CD4-positive, alpha-beta T cell (primary cell): Measurements from ENCODE around the gene MKI67. TPM values are rescaled to one million over a fixed set of nuclear protein-coding genes. Genes with fewer than 3 reads are reported as not detected.

ENCODE experiments used
- ATAC-seq: fragments of 200-7000 bp; cut with Tn5 transposase; one replicate; pipeline ENCODE4 v1.10.0; 2022; ENCODE audit warnings: mild to moderate bottlenecking; ENCODE audit not compliant: poor library complexity
- CTCF ChIA-PET: fragments of 350-600 bp; sonication (Branson Sonifier 250); formaldehyde crosslinking; loops from one replicate; lab custom pipeline; 2021; ENCODE audit warnings: antibody characterized with exemption, inconsistent platforms; lab: Charles Lee
- POLR2A ChIA-PET: fragments of 350-600 bp; sonication (Branson Sonifier 250); formaldehyde crosslinking; loops from one replicate; lab custom pipeline; 2021; ENCODE audit warnings: antibody characterized with exemption, inconsistent platforms; lab: Charles Lee
- DNase-seq, 14 experiments: peaks; one replicate each; pipeline ENCODE4 v3.0.0-alpha.2; 2013 to 2020; ENCODE audit warnings: mixed read lengths in 2 of 14
- H3K27ac ChIP-seq, 2 donors: one replicate each; pipeline versions ENCODE4 v1.5.1 to v1.7.0; 2013; ENCODE audit warnings: low read length in 2 of 2, low read depth in 1 of 2, mild to moderate bottlenecking in 1 of 2
- H3K27me3 ChIP-seq, 2 experiments: 1 replicate in 1 of 2; 2 replicates in 1 of 2; pipeline versions ENCODE4 v1.6.1 to v1.7.0; 2013; ENCODE audit warnings: low read length in 2 of 2, control low read depth in 1 of 2, mild to moderate bottlenecking in 1 of 2, moderate library complexity in 1 of 2; ENCODE audit not compliant: insufficient read depth in 2 of 2, control insufficient read depth in 1 of 2
- H3K36me3 ChIP-seq: one replicate; pipeline ENCODE4 v1.6.1; 2013; ENCODE audit warnings: low read length, control low read depth; ENCODE audit not compliant: insufficient read depth
- H3K4me1 ChIP-seq: one replicate; pipeline ENCODE4 v1.6.1; 2013; ENCODE audit warnings: low read length, control low read depth; ENCODE audit not compliant: insufficient read depth
- H3K4me3 ChIP-seq: one replicate; pipeline ENCODE4 v1.5.1; 2013; ENCODE audit warnings: mild to moderate bottlenecking, low read length, moderate library complexity
- H3K9me3 ChIP-seq, 2 experiments: 1 replicate in 1 of 2; 2 replicates in 1 of 2; pipeline versions ENCODE4 v1.6.1 to v1.7.0; 2013; ENCODE audit warnings: low read length in 2 of 2, mild to moderate bottlenecking in 2 of 2, control low read depth in 1 of 2, moderate library complexity in 1 of 2; ENCODE audit not compliant: control insufficient read depth in 1 of 2, insufficient read depth in 1 of 2
- H3K27ac Mint-ChIP-seq: one replicate; pipeline ENCODE4 v1.8.0; 2020; ENCODE audit warnings: mixed read lengths
- H3K27me3 Mint-ChIP-seq: one replicate; pipeline ENCODE4 v1.8.0; 2021; ENCODE audit warnings: mixed read lengths
- H3K36me3 Mint-ChIP-seq: one replicate; pipeline ENCODE4 v1.8.0; 2021; ENCODE audit warnings: low read depth, mixed read lengths
- H3K4me1 Mint-ChIP-seq: one replicate; pipeline ENCODE4 v1.8.0; 2021; ENCODE audit warnings: low read depth, mixed read lengths
- H3K4me3 Mint-ChIP-seq: one replicate; pipeline ENCODE4 v1.8.0; 2020; ENCODE audit warnings: mild to moderate bottlenecking, mixed read lengths
- H3K9me3 Mint-ChIP-seq: one replicate; pipeline ENCODE4 v1.8.0; 2020; ENCODE audit warnings: mixed read lengths
- intact Hi-C, 2 experiments: fragments of 100-400 bp; cut with DNase I in 1 of 2; cut with micrococcal nuclease in 1 of 2; formaldehyde crosslinking; loops; one replicate each; pipeline versions ENCODE4 v1.15.1 to v1.9.0; 2023 to 2025; cut with DNase I, micrococcal nuclease
- total RNA-seq, 174 experiments: library from RNA in 2 of 174; stranded (reverse) in 2 of 174; gene quantifications; one replicate each; pipeline ENCODE4 v1.2.3 and lab custom pipeline; 2021 to 2026
- TF ChIP-seq, protein P1 (sequence below): fragments of 200-600 bp; IDR thresholded peaks from one replicate; pipeline ENCODE4 v1.8.0; 2022; ENCODE audit warnings: antibody characterized with exemption, mild to moderate bottlenecking

Gene MKI67
- total RNA-seq, 2 experiments from 2014 or later = 0.92 to 1.2 TPM

DNA sequence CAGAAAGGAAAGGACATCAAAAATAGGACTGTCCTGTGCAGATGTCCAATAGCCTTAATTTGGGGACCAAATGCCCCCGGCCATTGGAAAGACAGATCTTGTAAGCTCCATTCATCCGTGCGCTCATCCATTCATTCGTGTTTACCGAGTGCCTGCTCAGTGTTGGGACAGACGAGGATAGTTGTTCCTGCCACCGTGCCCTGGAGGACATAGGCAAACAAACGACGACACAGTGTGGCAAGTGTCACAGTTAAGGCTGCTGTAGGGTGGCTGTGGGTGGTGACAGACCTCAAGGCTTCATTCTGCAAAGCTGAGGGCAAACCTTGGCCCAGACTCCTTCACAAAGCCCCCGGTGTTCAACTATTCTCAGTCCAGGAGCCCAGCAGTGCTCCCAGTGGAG lies 27.6 kb downstream of the MKI67 start:
- DNase-seq (no peak), ATAC-seq (no peak)
- no peaks in the 10 kb centered on the region for H3K36me3 Mint-ChIP-seq
- TF ChIP-seq, protein P1, sequence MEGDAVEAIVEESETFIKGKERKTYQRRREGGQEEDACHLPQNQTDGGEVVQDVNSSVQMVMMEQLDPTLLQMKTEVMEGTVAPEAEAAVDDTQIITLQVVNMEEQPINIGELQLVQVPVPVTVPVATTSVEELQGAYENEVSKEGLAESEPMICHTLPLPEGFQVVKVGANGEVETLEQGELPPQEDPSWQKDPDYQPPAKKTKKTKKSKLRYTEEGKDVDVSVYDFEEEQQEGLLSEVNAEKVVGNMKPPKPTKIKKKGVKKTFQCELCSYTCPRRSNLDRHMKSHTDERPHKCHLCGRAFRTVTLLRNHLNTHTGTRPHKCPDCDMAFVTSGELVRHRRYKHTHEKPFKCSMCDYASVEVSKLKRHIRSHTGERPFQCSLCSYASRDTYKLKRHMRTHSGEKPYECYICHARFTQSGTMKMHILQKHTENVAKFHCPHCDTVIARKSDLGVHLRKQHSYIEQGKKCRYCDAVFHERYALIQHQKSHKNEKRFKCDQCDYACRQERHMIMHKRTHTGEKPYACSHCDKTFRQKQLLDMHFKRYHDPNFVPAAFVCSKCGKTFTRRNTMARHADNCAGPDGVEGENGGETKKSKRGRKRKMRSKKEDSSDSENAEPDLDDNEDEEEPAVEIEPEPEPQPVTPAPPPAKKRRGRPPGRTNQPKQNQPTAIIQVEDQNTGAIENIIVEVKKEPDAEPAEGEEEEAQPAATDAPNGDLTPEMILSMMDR = no peak
- intact Hi-C loops = no loop called here
- H3K9me3 ChIP-seq = no peaks in the 10 kb centered on the region
- no peaks in the 10 kb centered on the region for H3K27me3 Mint-ChIP-seq
- no peak overlapping the region for H3K4me3 Mint-ChIP-seq
- peaks cover 33% of the 10 kb centered on the region for H3K4me1 ChIP-seq
- ChIA-PET POLR2A (no interaction called here), CTCF (no interaction called here)
- H3K27me3 ChIP-seq = no peaks in the 10 kb centered on the region
- peaks cover 39% of the 10 kb centered on the region for H3K4me1 Mint-ChIP-seq
- no peaks in the 10 kb centered on the region for H3K9me3 Mint-ChIP-seq
- H3K27ac ChIP-seq = no peak overlapping the region
- no peak overlapping the region for H3K27ac Mint-ChIP-seq
- no peaks in the 10 kb centered on the region for H3K36me3 ChIP-seq
- no peak overlapping the region for H3K4me3 ChIP-seq

DNA sequence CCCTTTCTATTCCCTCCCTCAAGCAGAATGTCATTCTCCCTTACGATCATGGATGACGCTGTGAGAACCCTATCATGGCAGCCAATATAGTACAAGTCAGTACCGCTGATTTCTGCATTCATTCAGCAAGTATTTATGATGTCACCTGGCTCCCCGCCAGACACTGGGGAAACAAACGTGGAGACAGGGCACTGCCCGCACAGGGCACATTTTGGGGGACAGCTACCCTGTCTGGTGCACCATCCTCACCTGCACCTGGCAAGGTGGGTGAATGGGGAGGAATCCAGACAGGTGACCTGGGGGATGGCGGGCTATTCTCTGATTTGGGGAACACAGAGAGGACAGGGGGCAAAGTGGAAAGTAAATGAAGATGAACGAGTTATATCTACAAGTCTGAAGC lies 28.4 kb downstream of the MKI67 start:
- Mint-ChIP-seq H3K36me3 (no peaks in the 10 kb centered on the region), H3K27me3 (no peaks in the 10 kb centered on the region), H3K27ac (no peak overlapping the region), H3K9me3 (no peaks in the 10 kb centered on the region), H3K4me1 (peaks cover 31% of the 10 kb centered on the region), H3K4me3 (no peak overlapping the region)
- Histone ChIP-seq H3K4me3 (no peak overlapping the region), H3K27ac (no peak overlapping the region), H3K27me3 (no peaks in the 10 kb centered on the region), H3K9me3 (no peaks in the 10 kb centered on the region), H3K4me1 (peaks cover 25% of the 10 kb centered on the region), H3K36me3 (no peaks in the 10 kb centered on the region)
- intact Hi-C loops = no loop called here
- TF ChIP-seq, protein P1 = no peak
- POLR2A ChIA-PET = no interaction called here
- ATAC-seq (no peak), DNase-seq (no peak)
- CTCF ChIA-PET = no interaction called here

DNA sequence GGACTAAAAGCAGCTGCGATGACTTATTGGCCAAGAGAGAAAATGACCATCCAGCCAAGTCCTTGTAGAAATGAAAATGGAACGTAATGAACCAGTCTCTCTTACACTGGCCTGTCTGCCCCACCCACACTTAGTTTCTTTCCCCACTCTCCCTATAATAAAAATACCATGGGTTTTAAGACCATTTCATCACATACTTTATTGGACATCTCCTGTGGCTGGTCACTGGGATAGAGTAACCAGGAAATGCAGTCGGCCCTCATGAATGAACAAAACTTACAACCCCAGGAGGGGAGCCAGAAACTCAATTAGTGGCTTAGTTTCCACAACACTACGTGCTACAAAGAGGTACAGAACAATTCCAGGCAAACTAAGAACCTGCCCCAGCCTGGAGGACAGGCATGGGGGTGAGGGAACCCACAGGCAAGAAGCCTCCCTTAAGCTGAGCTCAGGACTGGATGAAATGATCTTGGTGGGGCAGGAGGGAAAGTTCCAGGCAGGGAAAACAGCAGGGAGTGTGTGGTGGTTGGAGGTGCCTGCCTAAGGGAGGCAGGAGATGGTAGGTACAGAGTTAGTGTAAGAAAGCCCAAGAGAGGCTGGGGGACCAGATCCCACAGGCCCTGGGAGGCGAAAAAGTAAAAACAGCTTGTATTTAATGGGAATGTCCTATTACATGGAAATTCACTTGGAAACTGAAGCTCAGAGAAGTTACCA lies 29.6 kb downstream of the MKI67 start:
- ATAC-seq (no peak), DNase-seq (no peak)
- Mint-ChIP-seq H3K27ac (no peak overlapping the region), H3K4me3 (no peak overlapping the region), H3K36me3 (no peaks in the 10 kb centered on the region), H3K27me3 (no peaks in the 10 kb centered on the region), H3K4me1 (peaks cover 23% of the 10 kb centered on the region), H3K9me3 (no peaks in the 10 kb centered on the region)
- TF ChIP-seq, protein P1 = no peak
- intact Hi-C loops = no loop called here
- no peak overlapping the region for H3K4me3 ChIP-seq
- no peaks in the 10 kb centered on the region for H3K36me3 ChIP-seq
- no peaks in the 10 kb centered on the region for H3K27me3 ChIP-seq
- no peaks in the 10 kb centered on the region for H3K9me3 ChIP-seq
- H3K4me1 ChIP-seq = peaks cover 20% of the 10 kb centered on the region
- H3K27ac ChIP-seq = no peak overlapping the region
- ChIA-PET CTCF (no interaction called here), POLR2A (no interaction called here)
